Dendritic cell treated with granulocyte-macrophage colony-stimulating factor and Interleukin-4, amounts not matched to agents 40 ng/mL and 50 ng/mL, for 4 days (primary cell): ENCODE results near the gene MYL12B.

Experiments
- H3K27ac Mint-ChIP-seq: one replicate; pipeline ENCODE4 v1.8.0; 2022; ENCODE audit warnings: mild to moderate bottlenecking, mixed read lengths
- H3K27me3 Mint-ChIP-seq: one replicate; pipeline ENCODE4 v1.8.0; 2022; ENCODE audit warnings: mild to moderate bottlenecking, mixed read lengths
- H3K36me3 Mint-ChIP-seq: one replicate; pipeline ENCODE4 v1.8.0; 2022; ENCODE audit warnings: low read depth, mixed read lengths
- H3K4me1 Mint-ChIP-seq: one replicate; pipeline ENCODE4 v1.8.0; 2022; ENCODE audit warnings: low read depth, mixed read lengths
- H3K4me3 Mint-ChIP-seq: one replicate; pipeline ENCODE4 v1.8.0; 2022; ENCODE audit warnings: mild to moderate bottlenecking, moderate library complexity, mixed read lengths
- H3K9me3 Mint-ChIP-seq: one replicate; pipeline ENCODE4 v1.8.0; 2022; ENCODE audit warnings: mixed read lengths
- intact Hi-C: fragments of 100-400 bp; cut with micrococcal nuclease; formaldehyde crosslinking; loops from one replicate; pipeline ENCODE4 v1.15.0; 2022

MYL12B gene

GRCh38 chr18:3281456-3282400, 19.8 kb downstream of the MYL12B start:
- H3K36me3 Mint-ChIP-seq = peaks cover 28% of the 10 kb centered on the region
- intact Hi-C loops = loop anchor here (1.0 to 5.0 kb wide), 5 partner anchors 175 to 717 kb away; no protein-coding TSS in a partner anchor
- no peak overlapping the region for H3K27ac Mint-ChIP-seq
- no peak overlapping the region for H3K4me3 Mint-ChIP-seq
- no peaks in the 10 kb centered on the region for H3K27me3 Mint-ChIP-seq
- peaks cover 17% of the 10 kb centered on the region for H3K9me3 Mint-ChIP-seq
- H3K4me1 Mint-ChIP-seq = peaks cover 27% of the 10 kb centered on the region

DNA sequence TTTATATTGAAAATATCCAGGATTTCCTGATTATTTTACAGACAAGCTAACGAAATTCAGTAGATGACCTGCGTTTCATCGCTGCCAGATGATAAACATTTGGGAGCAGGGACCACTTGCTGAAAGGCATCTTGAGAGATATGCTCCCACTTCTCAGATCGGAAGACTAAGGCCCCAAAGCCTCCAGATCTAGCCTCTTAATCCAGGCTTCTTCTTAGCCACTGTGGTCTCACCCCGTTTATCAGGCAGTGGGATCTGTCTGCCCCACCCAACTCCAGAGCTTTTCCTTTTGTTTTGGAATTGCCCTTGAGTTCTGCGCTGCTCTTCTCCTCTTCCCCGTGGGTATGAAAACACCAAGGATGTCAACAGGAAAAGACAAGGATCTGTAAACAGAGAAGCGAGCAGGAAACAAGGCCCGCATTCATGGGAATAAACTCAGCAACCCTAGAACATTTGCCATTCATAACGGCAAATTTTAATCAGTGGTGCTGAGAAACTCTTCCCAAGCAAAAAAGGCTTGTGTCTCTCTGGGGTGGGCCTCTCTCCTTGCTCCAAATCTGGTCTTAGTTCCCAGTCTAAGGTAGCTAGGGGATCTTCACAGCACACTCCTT, 21.4 kb downstream of the MYL12B start:
- Mint-ChIP-seq H3K9me3 (peaks cover 25% of the 10 kb centered on the region), H3K4me3 (no peak overlapping the region), H3K4me1 (peaks cover 20% of the 10 kb centered on the region), H3K27me3 (no peaks in the 10 kb centered on the region), H3K36me3 (peaks cover 15% of the 10 kb centered on the region), H3K27ac (no peak overlapping the region)
- intact Hi-C loops = loop anchor here (5.0 kb wide), 1 partner anchor 589 kb away; no protein-coding TSS in a partner anchor

GRCh38 chr18:3283908-3284307, 22.0 kb downstream of the MYL12B start:
- H3K4me3 Mint-ChIP-seq = no peak overlapping the region
- intact Hi-C loops = loop anchor here (5.0 kb wide), 1 partner anchor 588 kb away; no protein-coding TSS in a partner anchor

GRCh38 chr18:3284501-3284900, 22.6 kb downstream of the MYL12B start:
- Mint-ChIP-seq H3K9me3 (peaks cover 25% of the 10 kb centered on the region), H3K27me3 (no peaks in the 10 kb centered on the region), H3K4me3 (no peak overlapping the region), H3K4me1 (peaks cover 18% of the 10 kb centered on the region), H3K27ac (no peak overlapping the region), H3K36me3 (peaks cover 8% of the 10 kb centered on the region)
- intact Hi-C loops = loop anchor here (5.0 kb wide), 1 partner anchor 588 kb away; no protein-coding TSS in a partner anchor

More at GRCh38 chr18:3283908-3284307, 22.0 kb downstream of the MYL12B start:
- H3K36me3 Mint-ChIP-seq = peaks cover 10% of the 10 kb centered on the region
- peaks cover 19% of the 10 kb centered on the region for H3K4me1 Mint-ChIP-seq
- H3K9me3 Mint-ChIP-seq = peaks cover 25% of the 10 kb centered on the region
- no peak overlapping the region for H3K27ac Mint-ChIP-seq
- H3K27me3 Mint-ChIP-seq = no peaks in the 10 kb centered on the region

GRCh38 chr18:3286159-3286558, 24.2 kb downstream of the MYL12B start:
- Mint-ChIP-seq H3K4me1 (peaks cover 14% of the 10 kb centered on the region), H3K36me3 (peaks cover 8% of the 10 kb centered on the region), H3K9me3 (peaks cover 33% of the 10 kb centered on the region), H3K27me3 (no peaks in the 10 kb centered on the region), H3K4me3 (no peak overlapping the region), H3K27ac (peak overlapping the region; percentile 28)
- intact Hi-C loops = no loop called here

DNA sequence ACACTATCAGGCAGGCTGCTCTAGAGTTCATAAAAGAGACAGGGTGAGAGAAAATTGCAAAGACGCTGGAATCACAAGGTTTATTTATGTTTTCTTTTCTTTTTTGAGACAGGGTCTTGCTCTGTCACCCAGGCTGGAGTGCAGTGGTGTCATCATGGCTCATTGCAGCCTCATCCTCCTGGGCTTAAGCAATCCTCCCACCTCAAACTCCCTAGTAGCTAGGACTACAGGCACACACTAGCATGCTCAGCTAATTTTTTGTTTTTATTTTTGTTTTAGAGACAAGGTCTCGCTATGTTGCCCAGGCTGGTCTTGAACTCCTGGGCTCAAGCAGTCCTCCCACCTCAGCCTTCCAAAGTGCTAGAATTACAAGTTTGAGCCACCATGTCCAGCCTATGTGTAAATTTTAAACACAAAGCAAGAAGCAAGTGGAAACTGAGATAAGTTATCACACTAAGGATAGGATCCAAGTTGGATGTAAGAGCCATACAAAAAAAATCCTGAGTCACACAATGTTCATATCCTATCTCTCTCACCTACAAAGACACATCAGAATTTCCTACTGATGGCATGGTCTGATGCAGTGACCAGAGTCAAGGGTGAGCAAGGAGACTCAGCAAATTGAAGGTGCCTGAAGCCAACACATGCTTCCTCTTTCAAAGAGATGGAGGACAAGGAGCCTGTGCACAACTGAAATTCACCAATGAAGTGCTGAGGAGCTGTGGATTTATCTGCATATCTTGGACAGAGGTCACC, 31.4 kb downstream of the MYL12B start:
- no peak overlapping the region for H3K27ac Mint-ChIP-seq
- intact Hi-C loops = no loop called here

GRCh38 chr18:3294435-3295080, 32.6 kb downstream of the MYL12B start:
- H3K4me1 Mint-ChIP-seq = peaks cover 22% of the 10 kb centered on the region
- peaks cover 18% of the 10 kb centered on the region for H3K9me3 Mint-ChIP-seq
- H3K27me3 Mint-ChIP-seq = peaks cover 2% of the 10 kb centered on the region
- intact Hi-C loops = no loop called here
- peaks cover 6% of the 10 kb centered on the region for H3K36me3 Mint-ChIP-seq
- no peak overlapping the region for H3K4me3 Mint-ChIP-seq
- no peak overlapping the region for H3K27ac Mint-ChIP-seq

More for the DNA sequence above, 31.4 kb downstream of the MYL12B start:
- Mint-ChIP-seq H3K9me3 (peaks cover 18% of the 10 kb centered on the region), H3K36me3 (peaks cover 6% of the 10 kb centered on the region), H3K4me3 (no peak overlapping the region), H3K27me3 (no peaks in the 10 kb centered on the region), H3K4me1 (peaks cover 28% of the 10 kb centered on the region)

- intact Hi-C loops = no loop called here
- H3K36me3 Mint-ChIP-seq = peaks cover 6% of the 10 kb centered on the region
- H3K4me3 Mint-ChIP-seq = peak overlapping the region; percentile 92
- H3K9me3 Mint-ChIP-seq = no peaks in the 10 kb centered on the region
- H3K27ac Mint-ChIP-seq = peak overlapping the region; percentile 85
- peaks cover 15% of the 10 kb centered on the region for H3K27me3 Mint-ChIP-seq
- H3K4me1 Mint-ChIP-seq = peaks cover 22% of the 10 kb centered on the region
Observed at GRCh38 chr18:3297025-3297984, 35.4 kb downstream of the MYL12B start.

DNA sequence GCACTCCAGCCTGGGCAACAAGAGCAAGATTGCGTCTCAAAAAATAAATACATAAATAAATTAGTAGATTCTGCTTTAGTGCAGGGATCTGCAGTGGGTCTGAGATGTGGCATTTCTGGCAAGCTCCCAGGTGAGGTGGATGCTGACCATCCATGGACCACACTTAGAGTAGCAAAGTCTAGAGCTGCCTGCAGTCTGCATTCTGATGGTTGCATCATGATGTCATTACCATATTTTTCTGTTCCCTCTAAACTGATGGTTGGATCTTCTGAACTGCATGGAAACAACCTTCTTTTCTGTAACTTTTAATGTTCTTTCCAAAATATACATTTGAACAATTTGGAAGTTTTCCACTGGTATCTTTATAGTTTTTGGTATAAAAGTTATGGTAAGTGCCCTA, 42.9 kb downstream of the MYL12B start:
- intact Hi-C loops = no loop called here
- no peaks in the 10 kb centered on the region for H3K9me3 Mint-ChIP-seq
- no peaks in the 10 kb centered on the region for H3K36me3 Mint-ChIP-seq
- no peak overlapping the region for H3K4me3 Mint-ChIP-seq
- no peaks in the 10 kb centered on the region for H3K4me1 Mint-ChIP-seq
- no peak overlapping the region for H3K27ac Mint-ChIP-seq
- H3K27me3 Mint-ChIP-seq = peaks cover 13% of the 10 kb centered on the region

DNA sequence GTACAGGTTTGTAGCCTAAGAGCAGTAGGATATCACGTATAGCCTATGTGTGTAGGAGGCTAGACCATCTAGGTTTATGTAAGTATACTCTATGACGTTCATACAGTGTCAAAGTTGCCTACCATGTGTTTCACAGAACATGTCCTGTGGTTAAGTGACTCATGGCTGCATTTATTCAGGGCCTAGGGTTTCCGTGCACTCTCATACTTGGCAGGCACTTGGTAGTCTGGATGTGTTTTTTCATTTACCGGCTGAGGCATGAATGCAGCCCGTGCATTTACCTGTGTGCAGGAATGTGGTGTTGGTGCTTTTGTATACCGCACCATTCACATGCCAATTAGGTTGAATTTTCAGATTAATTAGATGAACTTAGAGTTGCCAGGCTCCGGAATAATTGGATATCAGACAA, 43.4 kb downstream of the MYL12B start:
- intact Hi-C loops = no loop called here
- Mint-ChIP-seq H3K27me3 (peaks cover 13% of the 10 kb centered on the region), H3K4me3 (no peak overlapping the region), H3K27ac (no peak overlapping the region), H3K9me3 (no peaks in the 10 kb centered on the region), H3K4me1 (no peaks in the 10 kb centered on the region), H3K36me3 (no peaks in the 10 kb centered on the region)

DNA sequence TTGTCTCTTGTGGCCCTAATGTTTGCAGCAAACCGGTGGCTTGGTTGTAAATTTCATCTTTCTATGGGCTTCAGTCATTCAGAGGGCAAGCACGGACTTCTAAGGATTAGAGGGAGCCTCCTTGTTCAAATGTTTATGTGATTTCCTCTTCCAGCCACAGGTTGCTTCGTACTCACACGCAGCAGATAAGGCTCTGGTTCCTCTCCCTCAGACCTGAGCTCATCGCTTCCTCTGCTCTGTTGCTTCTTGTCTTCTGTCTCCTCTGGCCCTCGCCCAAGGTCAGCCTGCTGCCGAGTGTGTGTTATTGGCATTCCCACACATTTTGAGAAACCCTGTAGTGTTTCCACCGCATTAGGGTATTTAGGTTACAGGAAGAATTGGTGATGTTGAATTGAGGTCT, 44.0 kb downstream of the MYL12B start:
- Mint-ChIP-seq H3K4me1 (no peaks in the 10 kb centered on the region), H3K36me3 (no peaks in the 10 kb centered on the region), H3K9me3 (no peaks in the 10 kb centered on the region), H3K4me3 (no peak overlapping the region), H3K27me3 (peaks cover 7% of the 10 kb centered on the region), H3K27ac (no peak overlapping the region)
- intact Hi-C loops = no loop called here

- Mint-ChIP-seq H3K4me1 (no peaks in the 10 kb centered on the region), H3K4me3 (no peak overlapping the region), H3K27me3 (peaks cover 5% of the 10 kb centered on the region), H3K27ac (no peak overlapping the region), H3K9me3 (no peaks in the 10 kb centered on the region), H3K36me3 (no peaks in the 10 kb centered on the region)
- intact Hi-C loops = no loop called here
Observed at GRCh38 chr18:3306391-3306790, 44.5 kb downstream of the MYL12B start.
